ENCODE measurements around the gene GLRA1.

Gene GLRA1

DNA sequence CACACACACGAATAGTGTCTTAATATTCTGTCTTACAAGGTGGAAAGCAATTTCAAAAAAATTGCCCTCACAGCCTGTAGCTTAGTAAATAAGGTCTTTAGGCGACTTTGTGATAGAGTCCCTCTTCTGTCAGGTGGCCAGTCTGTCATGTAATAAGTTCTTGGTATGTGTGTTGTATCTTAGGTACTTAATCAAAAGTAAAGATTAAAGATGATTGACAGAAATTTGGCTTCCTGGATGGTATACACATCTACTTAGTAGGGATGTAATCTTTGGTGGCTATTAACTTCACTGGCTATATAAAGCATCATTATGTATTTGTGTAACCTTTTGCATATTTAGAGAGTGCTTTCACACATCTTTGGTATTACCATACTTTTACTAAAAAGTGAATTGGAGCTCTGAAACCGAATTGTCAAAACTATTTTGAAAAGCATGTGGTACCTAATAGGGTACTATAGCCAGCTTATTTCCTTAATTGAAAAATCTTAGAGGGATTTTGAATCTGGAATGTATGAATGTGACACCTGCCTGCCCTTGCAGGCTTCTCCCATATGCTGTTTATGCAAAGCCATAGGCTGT, 149.5 kb downstream of the GLRA1 start:
- DNase-seq (ENCODE audit: low read depth in 2 of 3, low spot score in 2 of 3) = no peak

DNA sequence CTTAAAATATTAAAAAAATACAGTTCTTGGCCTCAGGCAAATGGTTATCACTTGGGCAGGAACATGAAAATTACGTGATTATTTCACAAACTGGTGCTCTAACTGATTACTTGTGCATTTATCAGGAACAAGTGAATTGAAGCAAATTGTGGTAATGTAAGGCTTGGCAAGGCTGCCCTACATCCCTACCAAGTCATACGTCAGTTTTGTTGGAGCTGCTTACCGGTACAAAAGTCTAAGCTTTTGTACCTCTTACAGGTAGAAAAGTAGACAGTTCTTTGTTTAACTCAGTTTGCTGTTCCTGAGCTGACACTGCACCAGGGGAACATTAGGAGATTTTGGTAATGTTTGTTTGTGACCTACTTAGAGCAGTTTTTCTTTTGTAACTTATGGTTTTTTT, 150.7 kb downstream of the GLRA1 start:
- no peak for DNase-seq (ENCODE audit: low read depth in 2 of 3, low spot score in 2 of 3)

DNA sequence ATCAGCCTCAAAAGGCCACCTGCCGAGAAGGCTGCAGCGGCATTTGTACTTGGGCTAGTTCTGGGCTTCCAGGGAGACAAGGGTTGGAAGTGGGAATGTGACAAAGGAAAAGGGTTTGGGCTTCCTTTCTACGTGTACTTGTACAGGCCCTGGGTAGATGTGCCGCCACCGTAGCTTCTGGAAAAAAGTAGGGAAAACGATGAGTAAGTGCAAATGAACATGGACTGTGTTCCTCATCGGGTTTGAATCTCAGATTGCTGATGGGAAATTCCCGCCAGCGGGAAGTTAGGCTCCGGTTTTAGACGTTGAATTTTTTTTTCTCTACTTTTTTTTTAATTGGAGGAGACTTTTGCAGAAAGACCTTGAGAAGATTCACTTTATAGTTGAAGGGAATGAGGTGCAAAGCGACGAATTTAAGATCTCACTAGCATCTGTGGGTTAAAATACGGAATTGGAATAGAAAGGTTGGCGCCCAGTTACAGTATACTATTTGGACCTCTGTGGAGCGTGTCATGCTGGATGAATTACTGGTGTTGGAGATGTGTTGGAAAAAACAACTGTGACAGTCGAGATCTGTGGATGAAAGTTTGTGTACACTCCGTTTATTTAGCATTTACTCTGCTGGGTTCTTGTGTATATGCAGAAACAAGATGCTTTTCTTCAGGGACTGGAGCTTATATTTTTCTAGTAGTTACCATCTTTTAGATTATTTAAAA, 151.6 kb downstream of the GLRA1 start:
- DNase-seq (ENCODE audit: low read depth in 2 of 3, low spot score in 2 of 3) = no peak

All from activated CD8-positive, alpha-beta memory T cell treated with anti-CD3 and anti-CD28 coated beads for 48 hours (primary cell).